SIG-M5 treated with dmso at 0.1 percent for 504 hours (cell line): ENCODE data around the gene ATP6V1G3.
"Not testable (repeated sequence)": the region's sequence is repeated elsewhere in the genome, so short reads cannot be mapped to it uniquely, and the experiment has no call there.

Experiments used
- DNase-seq: peaks from one replicate; lab custom pipeline; 2025; ENCODE audit not compliant: unreplicated experiment; lab: John Stamatoyannopoulos, UW

Gene ATP6V1G3

DNA sequence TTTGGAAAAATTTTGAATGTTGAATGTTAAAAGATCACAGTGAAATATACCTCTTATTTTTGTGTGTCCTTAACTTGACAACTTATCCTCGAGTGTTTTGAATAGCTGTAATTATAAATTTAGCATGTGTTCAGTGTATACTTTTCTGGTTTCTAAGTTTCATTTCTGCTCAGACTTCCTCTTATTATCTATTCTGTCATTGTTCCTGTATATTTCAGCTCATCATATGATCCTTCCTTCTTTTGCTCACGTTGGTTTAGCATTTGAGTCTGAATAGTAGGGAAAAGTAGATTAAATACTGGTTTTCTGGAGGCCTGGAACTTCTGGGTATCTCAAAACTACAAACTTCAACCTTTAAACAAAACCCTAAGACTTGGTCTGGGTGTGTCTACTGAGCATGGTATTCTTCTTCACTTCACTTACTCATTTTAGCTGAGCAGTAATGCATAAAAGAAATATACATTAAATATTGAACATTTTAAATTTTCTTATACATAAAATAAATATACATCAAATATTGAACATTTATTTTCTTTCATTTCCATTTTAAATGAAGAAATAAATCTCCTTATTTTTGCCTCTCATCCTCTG is 3.3 kb upstream of the ATP6V1G3 start:
- DNase-seq, result peak; percentile 88

DNA sequence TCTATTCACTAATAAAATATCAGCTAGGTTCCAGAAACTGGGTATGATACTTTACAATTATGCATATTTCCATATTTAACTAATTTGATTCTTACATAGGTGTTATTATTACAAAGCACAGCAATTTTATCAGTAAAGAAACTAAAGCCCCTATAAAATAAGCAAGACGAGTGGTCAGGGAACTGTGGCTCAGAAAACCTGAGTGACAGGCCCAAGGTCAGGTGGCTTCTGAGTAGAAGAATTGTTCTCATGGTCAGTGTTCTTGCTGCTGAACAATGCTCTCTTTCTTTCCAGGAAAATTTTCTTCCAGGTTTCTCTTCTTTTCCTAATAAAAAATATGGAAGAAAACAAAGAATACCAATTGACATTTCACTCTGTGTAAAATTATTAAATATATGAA is 2.2 kb upstream of the ATP6V1G3 start:
- DNase-seq, result no peak

DNA sequence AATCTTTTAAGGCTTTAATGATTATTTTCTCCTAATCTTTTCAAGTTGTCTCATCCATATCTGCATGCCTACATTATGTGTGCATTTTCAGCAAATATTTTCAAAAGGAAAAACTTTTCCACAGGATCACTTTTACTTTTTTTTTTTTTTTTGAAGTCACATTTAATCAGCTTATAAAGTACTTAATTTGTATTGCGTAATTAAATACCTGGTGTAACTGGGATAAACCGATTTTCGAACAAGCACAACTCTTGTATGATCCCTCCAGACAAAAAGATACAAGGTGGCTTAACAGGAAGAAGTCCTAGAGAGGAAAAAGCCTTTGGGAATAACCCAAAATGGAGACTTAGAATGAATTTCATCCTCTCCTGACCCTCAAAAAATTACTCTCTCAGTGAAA is 1.3 kb upstream of the ATP6V1G3 start:
- no peak for DNase-seq

DNA sequence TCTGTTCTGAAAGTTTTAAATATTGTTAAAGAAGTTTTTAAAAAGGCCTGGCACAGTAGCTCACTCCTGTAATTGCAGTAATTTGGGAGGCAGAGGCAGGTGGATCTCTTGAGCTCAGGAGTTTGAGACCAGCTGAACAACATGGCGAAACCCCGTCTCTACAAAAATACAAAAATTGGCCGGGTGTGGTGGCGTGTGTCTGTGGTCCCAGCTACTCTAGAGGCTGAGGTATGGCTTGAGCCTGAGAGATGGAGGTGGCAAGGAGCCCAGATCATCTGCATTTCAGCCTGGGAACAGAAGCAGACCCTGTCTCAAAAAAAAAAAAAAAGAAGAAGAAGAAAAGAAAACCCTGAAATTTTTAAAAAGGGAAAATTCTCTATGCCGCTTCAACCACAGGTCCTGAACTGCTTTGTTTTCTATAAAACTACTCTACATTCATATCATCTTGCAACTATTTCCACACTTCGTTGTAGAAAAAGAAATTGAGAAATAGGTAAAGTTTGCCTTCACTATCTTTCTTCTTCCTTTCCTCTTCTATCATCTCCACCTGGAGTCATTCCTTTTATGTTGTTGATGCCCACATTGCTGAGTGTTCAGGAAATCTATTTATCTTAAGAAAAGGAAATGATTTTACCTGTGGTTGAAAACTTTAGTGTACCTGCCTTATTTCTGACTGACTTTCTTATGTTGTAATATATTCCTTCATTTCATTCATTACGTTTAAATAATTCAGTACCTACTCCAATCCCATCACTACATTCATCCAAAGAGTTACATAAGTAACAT is 1.7 kb downstream of the ATP6V1G3 start:
- no peak for DNase-seq

DNA sequence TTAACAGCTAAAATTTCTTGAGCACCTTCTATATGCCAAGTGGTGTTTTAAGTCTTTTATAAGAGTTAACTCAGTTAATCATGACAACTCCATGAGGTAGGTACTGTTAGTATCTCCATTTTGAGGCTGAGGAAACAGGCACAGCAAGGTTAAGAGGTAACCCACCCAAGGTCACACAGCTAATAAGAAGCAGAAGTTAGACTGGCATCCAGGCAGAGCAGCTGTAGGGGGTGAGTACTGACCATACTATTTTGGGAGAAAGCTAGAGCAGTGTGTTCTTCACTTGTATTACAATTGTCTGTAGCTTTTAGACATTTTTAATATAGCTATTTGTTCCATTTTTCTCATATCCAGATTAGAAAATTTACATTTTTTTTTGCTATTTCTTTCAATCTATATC is 4.8 kb downstream of the ATP6V1G3 start:
- no peak for DNase-seq

DNA sequence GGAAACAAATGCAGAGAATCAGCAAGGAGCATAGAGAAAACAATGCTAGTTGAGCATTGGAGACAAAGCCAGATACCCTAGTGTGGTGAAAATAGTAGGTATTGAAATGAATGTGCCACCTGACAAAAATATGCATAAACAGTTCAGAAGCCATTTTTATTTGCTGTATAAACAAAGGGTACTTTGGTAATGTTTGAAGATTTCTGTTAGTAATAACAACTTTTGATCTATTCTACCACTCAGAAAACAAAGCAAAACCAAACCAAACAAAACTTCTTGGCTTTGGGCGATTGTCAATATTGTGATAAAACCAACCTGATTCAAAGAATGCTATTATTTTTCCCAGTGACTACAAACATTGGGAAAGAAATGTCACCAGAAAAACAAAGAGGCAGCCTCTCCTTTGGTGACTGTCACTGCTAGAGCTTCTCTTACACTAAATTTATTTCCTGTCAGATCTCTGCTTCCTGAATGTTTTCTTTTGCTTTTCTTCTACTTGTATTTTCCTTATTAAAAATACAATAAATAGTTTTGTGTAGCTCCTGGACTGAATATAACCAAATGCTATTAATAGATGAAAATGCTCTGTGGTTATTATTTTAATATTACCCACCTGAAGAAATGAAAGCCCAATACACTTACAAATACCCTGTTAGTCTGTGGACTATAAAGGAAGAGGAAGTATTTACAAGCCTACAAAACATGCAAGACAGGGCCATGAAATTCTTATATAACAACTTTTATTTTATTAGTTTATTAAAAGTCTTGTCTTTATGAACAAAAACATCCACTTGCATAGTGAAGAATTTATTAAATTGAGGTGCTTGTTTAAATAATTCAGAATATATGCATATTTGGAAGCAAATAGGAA is 5.7 kb downstream of the ATP6V1G3 start:
- no peak for DNase-seq

DNA sequence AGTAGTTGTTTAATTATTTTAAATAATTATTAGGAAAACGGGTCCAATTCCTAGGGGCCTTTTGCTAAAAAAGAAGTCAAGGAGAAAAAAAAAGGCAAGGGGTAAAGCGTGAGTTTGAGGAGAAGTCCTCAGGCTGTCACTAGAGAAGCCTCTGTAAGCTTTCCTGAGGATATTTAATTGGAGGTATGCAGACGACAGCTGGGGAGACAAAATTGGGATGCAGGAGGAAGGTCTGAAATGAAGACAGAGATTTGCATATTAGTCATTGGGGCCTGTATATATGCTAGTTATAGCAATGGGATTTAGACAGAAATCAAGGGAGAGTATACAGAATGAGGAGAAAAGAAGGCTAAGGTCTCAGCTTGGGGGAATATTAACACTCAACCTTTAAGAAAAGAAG is 8.6 kb downstream of the ATP6V1G3 start:
- no peak for DNase-seq

DNA sequence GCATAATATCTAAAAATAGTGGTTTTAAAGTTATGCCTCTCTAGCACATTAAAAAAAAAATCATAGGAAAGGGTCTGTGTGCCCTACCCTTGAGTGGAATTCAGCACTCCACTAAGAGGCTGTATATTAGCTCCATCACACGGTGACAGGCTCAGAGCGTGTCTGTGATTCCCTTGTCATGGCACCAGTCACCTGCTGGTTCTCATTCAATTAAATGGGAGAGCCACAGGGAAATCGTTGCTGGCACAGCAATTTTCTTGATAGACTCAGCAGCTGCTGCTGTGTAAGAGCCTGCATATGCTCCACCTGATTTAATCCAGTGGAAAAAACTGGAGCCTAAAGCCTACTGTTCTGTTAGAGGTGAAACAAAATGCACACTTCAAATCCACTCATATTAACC is 9.5 kb downstream of the ATP6V1G3 start:
- no peak for DNase-seq

DNA sequence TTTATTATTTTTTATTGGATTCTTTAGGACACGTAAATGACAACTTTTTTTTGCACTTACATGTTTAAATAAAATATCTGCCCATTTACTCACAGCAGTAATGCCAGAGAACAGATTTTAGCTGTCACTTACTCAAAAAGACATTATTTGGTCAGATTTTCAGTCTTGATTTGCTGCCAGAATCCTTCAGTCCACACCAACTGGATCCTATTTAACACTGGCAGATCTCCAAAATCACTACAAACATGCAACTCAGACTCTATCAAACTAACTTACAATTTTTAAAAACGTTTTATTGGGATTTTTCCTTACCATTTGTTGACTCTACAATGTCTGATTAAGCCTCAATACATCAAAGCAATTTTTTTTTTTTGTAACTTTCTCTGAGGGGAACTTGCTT is 11.1 kb downstream of the ATP6V1G3 start:
- no peak for DNase-seq

DNA sequence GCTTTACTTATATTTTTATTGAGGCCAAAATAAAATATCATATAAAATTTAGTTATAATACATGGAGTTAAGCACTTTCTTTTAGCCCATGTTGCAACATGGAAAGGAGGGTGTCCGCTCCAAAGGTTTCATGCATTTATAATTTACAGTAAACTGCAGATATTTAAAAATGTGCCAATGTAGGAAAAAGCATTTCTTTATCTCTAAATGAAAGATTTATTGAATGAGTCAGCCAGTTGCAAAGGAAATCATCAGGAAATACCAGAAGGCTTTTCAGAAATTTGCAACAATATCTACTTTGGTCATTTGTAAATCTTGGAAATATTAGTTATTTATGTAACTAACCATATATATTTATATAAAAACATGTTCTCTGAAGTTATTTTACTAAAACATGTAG is 12.1 kb downstream of the ATP6V1G3 start:
- no peak for DNase-seq

DNA sequence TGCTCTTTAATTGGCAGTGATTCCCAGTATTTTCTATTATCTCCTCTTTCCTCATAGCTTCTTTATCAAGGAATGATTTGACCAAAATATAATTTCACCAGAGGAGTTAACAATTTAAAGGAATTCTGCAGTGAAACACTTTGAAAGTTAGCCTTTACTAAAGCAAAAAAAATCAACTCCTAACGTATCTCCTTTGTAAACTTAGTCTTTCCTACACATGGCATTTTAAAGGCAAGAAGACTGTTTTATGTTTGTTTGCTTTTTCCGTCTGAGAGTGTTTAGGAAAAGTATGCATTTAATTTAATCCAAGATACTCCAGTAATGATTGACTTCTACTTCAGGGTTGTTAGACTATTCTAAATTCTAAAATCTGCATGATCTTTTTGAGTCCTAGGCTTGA is 15.9 kb downstream of the ATP6V1G3 start:
- no peak for DNase-seq

DNA sequence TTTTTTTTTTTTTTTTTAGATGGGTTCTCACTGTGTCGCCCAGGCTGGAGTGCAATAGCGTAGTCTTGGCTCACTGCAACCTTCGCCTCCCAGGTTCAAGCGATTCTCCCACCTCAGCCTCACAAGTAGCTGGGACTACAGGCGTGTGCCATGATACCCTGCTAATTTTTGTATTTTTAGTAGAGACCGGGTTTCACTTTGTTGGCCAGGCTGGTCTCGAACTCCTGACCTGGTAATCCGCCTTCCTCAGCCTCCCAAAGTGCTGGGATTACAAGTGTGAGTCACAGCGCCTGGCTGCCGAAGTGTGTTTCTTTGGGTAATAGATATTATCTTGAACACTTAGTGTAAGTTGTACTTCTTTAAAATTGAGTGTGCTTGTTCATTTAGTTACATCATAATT is 16.4 kb downstream of the ATP6V1G3 start:
- DNase-seq, result not testable (repeated sequence)

DNA sequence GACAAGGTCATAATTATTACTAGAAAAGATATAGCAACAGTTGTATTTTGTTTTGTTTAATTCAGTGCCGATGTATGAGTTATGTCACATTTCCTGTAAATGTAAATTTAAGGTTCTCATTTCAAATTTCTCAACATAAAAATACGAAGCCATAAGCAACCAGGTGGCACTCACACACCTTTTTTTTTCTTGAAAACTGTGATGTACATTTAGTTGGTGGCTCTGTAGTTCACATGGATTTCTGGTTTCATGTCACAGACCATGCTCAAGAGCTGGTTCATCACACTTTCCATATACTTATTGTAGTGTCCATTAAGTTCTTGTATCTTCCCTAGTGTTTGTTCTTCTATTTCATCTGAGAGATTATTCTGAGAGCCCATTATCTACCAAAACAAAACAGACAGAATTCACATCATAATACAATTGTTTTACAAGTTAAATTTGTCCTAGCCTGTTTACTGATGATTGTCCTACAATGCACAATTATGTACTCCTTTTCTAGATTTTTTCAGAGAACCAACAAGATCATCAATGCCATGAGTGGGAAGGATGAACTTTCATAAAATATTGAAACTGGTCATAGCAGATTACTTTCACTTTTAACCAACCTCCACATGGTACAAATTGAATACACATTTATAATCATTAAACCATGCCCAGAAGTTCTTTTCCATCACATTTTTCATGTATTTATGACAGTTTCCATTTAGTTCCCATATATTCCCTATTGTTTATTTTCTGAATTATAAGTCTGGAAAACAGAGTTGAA is 17.1 kb downstream of the ATP6V1G3 start:
- no peak for DNase-seq

DNA sequence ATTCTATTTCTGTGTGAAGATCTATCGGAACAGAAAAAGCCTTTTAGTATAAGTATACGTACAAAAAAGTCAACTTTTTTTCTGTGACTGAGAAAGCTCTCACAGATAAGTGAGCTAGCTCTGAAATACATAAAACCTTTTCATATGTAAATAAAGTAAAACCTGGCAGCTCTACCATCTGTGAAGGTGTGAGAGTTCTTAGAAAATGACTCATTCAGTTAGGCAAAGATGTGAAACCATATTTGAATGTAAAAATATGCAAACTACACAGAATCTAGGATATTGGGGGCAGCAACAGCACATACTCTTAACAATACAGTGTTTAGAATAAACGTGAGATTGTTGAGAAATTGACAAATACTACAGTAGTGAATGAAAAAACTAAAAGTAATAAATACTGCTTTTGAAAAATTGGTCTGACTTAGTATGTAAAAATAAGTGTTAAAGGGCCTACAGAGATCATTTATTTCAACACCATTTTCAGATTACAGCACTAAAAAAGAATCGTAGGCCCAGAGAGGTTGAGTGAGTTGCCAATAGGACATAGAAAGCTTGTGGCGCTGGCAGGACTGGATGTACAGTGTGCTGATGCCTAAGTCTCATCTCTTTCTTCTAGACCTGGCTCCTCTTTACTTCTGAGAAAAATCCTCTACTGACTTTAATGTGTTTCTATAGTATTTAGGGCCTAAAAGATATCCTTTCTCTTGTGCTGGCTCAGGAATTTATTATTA is 19.8 kb downstream of the ATP6V1G3 start:
- no peak for DNase-seq

DNA sequence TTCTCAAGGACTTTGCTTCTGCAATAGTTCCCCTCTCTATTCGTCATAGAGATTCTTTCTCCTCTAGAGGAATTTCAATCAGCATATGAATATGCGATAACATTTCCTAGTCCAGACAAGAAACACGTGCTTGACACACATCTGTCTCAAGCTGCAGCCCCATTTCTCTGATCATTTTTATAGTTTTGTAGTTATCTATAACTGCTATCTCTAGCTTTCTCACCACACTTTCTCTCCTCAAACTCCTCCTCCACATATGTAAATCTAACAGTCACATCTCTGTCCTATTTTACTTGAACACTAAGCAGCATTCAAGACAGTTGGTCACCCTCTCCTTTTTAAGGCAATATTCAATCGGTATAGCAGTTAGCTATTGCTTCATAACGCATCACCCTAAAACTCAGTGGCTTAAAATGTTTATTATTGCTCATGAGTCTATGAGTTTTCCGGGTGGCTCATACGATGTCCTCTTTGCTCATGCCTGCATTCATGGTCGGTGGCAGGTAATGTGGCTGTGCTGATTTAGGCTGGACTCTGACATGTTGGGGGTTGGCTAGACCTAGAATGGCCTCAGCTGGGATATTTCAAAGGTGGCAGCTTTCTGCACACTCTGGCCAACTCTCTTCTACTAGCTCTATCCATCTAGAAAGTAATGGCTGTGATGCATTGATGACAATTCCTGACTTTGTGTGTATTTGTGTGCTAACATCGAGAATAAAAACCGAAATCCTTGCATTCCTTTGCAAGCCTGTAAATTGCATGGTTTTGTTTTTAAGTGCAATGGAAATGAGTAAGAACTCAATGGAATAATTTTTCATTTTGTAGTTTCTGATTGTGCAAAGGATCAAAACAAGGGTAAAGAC is 20.6 kb downstream of the ATP6V1G3 start:
- DNase-seq, result no peak

DNA sequence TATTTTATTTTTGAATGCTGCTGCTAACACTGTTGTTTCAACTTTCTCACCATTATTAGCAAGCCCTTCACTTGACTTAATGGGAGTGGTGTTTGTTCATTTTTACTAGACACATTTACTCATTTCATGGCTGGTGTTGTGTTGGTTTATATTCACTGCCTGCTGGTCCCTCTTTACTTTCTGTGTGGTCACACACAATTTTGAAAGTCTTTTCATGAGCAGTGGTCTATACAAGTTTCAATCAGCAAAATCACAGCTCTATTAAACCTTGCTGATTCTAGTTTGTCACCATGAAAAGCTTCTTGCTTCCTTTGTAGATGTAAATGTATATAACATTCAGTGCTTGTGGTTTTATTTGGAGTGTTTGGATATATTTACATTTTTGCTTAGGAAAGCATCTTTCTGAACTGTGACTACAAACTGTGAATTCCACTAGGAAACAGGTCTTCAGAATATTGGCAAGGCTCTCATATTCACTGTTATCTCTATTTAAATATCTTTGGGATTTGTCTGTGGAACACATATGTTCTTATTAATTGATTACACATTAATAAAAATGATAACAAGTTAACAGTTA is 22.8 kb downstream of the ATP6V1G3 start:
- no peak for DNase-seq

DNA sequence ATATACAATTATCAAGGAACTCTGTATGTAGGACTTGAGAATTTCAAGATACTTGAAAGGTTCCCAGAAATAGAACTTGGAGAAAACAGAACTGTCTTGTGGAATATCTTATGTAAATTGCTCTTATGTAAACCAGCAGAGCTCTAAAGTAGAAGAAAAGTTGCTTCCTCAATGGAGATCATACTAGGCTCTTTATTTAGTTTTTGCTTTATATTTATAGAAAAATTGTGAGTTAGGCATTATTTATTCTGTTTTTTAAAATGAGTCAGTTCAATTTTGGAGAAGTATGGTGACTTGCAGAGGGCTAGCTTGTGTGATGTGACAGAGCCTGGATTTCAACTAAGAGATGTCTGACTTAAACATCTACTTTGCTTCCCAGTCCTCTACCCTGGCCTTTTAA is 40.4 kb downstream of the ATP6V1G3 start:
- peak; percentile 19 for DNase-seq

DNA sequence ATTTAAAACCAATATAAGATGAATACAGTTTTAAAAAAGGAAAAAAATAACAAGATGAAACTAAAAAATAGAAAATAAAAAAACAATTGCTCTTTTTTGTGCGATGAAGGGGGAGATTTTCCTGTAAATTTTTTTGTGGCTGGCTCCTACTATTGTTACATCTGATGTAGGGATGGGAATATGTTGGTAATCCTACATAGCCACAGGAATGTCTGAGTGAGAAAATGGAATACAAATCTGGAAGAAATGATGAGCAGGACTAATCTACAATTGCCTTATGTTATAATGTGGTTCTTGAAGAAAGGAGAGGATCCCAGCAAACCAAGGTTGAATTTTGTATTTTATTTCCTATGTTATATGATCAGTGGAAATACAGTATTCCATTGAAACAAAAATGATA is 40.9 kb downstream of the ATP6V1G3 start:
- DNase-seq, result no peak

DNA sequence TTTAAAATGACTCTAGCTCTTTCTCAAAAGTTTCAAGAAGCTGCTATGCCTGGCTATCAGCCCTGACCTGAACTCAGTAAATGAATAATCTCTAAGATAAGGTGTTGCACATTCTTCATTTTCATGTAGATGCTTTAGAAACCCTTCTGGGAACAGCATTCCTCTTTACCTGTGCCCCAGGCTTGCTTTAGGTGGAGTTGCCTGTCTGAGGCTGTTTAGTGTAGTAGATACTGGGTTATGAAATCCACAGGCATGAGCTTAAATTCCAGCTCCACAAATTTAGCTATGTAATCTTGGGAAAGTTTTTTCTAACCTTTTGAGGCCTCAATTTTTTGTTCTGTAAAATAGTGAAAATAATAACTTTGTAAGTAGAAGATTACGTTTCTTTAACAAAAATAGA is 41.6 kb downstream of the ATP6V1G3 start:
- DNase-seq, result no peak

DNA sequence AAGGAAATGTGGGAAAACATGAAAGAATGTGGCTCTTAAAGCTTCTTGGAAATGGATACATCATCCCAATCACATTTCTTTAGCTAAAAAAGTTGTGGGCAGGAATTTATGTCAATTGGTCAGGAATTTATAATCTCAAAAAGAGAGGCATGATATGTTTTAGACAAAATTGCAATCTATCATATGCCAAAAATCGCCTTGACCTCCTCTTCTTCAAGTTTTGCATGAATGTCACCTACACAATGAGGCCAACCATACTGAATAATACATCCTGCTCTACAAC is 42.4 kb downstream of the ATP6V1G3 start:
- DNase-seq, result no peak
